ENCODE data around the gene MOSPD3.

- TF ChIP-seq CTCF (IDR thresholded peaks at IDR 0.05; ENCODE audit: low read depth, low read length, poor library complexity, severe bottlenecking) (no peak), EZH2phosphoT487 (IDR thresholded peaks at IDR 0.05; ENCODE audit: borderline replicate concordance, low read length) (no peak)
These were observed 43.8 kb downstream of the MOSPD3 start, which contains the start of gene ACTL6B for GRCh38 chr7:100655908-100656674.
